Activated T-helper 17 cell treated with anti-CD3 and anti-CD28 coated beads, Interleukin-2, amount 50 U/mL, for 72 hours (primary cell): ENCODE results near the gene PDZD7. TPM values are rescaled to one million over a fixed set of nuclear protein-coding genes. Genes with fewer than 3 reads are reported as not detected.

Source experiments
- ATAC-seq: fragments of 150-1000 bp; cut with Tn5 transposase; replicated peaks from 2 replicates; pipeline ENCODE4 v1.10.0; 2021; ENCODE audit warnings: mild to moderate bottlenecking, moderate library complexity
- H3K27ac Mint-ChIP-seq: one replicate; pipeline ENCODE4 v1.8.0; 2022; ENCODE audit warnings: mixed read lengths
- H3K27me3 Mint-ChIP-seq: one replicate; pipeline ENCODE4 v1.8.0; 2022; ENCODE audit warnings: mixed read lengths
- H3K36me3 Mint-ChIP-seq: one replicate; pipeline ENCODE4 v1.8.0; 2022; ENCODE audit warnings: low read depth, mild to moderate bottlenecking, mixed read lengths
- H3K4me1 Mint-ChIP-seq: one replicate; pipeline ENCODE4 v1.8.0; 2022; ENCODE audit warnings: mixed read lengths
- H3K4me3 Mint-ChIP-seq: one replicate; pipeline ENCODE4 v1.8.0; 2022; ENCODE audit warnings: mild to moderate bottlenecking, mixed read lengths
- H3K9me3 Mint-ChIP-seq: one replicate; pipeline ENCODE4 v1.8.0; 2022; ENCODE audit warnings: mixed read lengths
- total RNA-seq, 2 donors: library from RNA; stranded (reverse); gene quantifications; one replicate each; pipeline ENCODE4 v1.2.3, GENCODE V29; 2022

Gene PDZD7
- 1 to 10 TPM in 1 of 2 donors, under 1 TPM in 1; 0.48 to 2.9 TPM for total RNA-seq

GRCh38 chr10:101031128-101031795, at the start of gene PDZD7, which contains the start of gene SFXN3:
TSS of gene PDZD7 (minus strand) at chr10:101031129. CDS start at chr10:101030219, 910 bp downstream.
TSS of gene SFXN3 (plus strand) at chr10:101031234. CDS start at chr10:101034695, 3,461 bp downstream.
- H3K9me3 Mint-ChIP-seq, result no peaks in the 10 kb centered on the region
- peak within 1 kb of the TSS; percentile 94 for H3K27ac Mint-ChIP-seq
- H3K27me3 Mint-ChIP-seq, result no peaks in the 10 kb centered on the region
- H3K36me3 Mint-ChIP-seq, result peaks cover 46% of the 10 kb centered on the region
- H3K4me3 Mint-ChIP-seq, result peak within 1 kb of the TSS; percentile 94
- peak; percentile 78 for ATAC-seq
- H3K4me1 Mint-ChIP-seq, result peaks cover 13% of the 10 kb centered on the region

GRCh38 chr10:101079874-101080273, 48.9 kb upstream of the PDZD7 start:
- Mint-ChIP-seq H3K4me3 (no peak overlapping the region), H3K27me3 (peaks cover 53% of the 10 kb centered on the region), H3K27ac (no peak overlapping the region), H3K9me3 (no peaks in the 10 kb centered on the region), H3K36me3 (no peaks in the 10 kb centered on the region), H3K4me1 (peaks cover 4% of the 10 kb centered on the region)
- ATAC-seq, result no peak

- Mint-ChIP-seq H3K27ac (no peak overlapping the region), H3K9me3 (no peaks in the 10 kb centered on the region), H3K4me1 (peaks cover 4% of the 10 kb centered on the region), H3K4me3 (no peak overlapping the region), H3K36me3 (no peaks in the 10 kb centered on the region), H3K27me3 (peaks cover 66% of the 10 kb centered on the region)
- ATAC-seq, result no peak
Measured at GRCh38 chr10:101076630-101077029, 45.7 kb upstream of the PDZD7 start.

- Mint-ChIP-seq H3K4me3 (no peak overlapping the region), H3K27ac (no peak overlapping the region), H3K36me3 (no peaks in the 10 kb centered on the region), H3K27me3 (peaks cover 61% of the 10 kb centered on the region), H3K4me1 (peaks cover 4% of the 10 kb centered on the region), H3K9me3 (no peaks in the 10 kb centered on the region)
- ATAC-seq, result peak; percentile 34
Measured at GRCh38 chr10:101075775-101076174, 44.8 kb upstream of the PDZD7 start.

GRCh38 chr10:101073631-101074030, 42.7 kb upstream of the PDZD7 start:
- Mint-ChIP-seq H3K4me1 (peaks cover 4% of the 10 kb centered on the region), H3K27me3 (peaks cover 50% of the 10 kb centered on the region), H3K4me3 (no peak overlapping the region), H3K27ac (no peak overlapping the region), H3K9me3 (no peaks in the 10 kb centered on the region), H3K36me3 (no peaks in the 10 kb centered on the region)
- no peak for ATAC-seq

GRCh38 chr10:101072923-101073322, 42.0 kb upstream of the PDZD7 start:
- Mint-ChIP-seq H3K27me3 (peaks cover 44% of the 10 kb centered on the region), H3K4me1 (peaks cover 4% of the 10 kb centered on the region), H3K36me3 (no peaks in the 10 kb centered on the region), H3K9me3 (no peaks in the 10 kb centered on the region), H3K27ac (no peak overlapping the region), H3K4me3 (no peak overlapping the region)
- no peak for ATAC-seq

- peaks cover 42% of the 10 kb centered on the region for H3K27me3 Mint-ChIP-seq
Measured at GRCh38 chr10:101071885-101072433, 41.0 kb upstream of the PDZD7 start.

GRCh38 chr10:101071267-101071884, 40.4 kb upstream of the PDZD7 start:
- Mint-ChIP-seq H3K4me3 (no peak overlapping the region), H3K27ac (no peak overlapping the region), H3K9me3 (no peaks in the 10 kb centered on the region), H3K4me1 (peaks cover 4% of the 10 kb centered on the region), H3K27me3 (peaks cover 38% of the 10 kb centered on the region), H3K36me3 (no peaks in the 10 kb centered on the region)
- no peak for ATAC-seq

More at GRCh38 chr10:101071885-101072433, 41.0 kb upstream of the PDZD7 start:
- H3K4me1 Mint-ChIP-seq, result peaks cover 4% of the 10 kb centered on the region
- no peaks in the 10 kb centered on the region for H3K9me3 Mint-ChIP-seq
- no peak overlapping the region for H3K4me3 Mint-ChIP-seq
- ATAC-seq, result no peak
- no peak overlapping the region for H3K27ac Mint-ChIP-seq
- H3K36me3 Mint-ChIP-seq, result no peaks in the 10 kb centered on the region

GRCh38 chr10:101070098-101070497, 39.2 kb upstream of the PDZD7 start:
- Mint-ChIP-seq H3K4me3 (no peak overlapping the region), H3K27me3 (peaks cover 34% of the 10 kb centered on the region), H3K27ac (no peak overlapping the region), H3K4me1 (no peaks in the 10 kb centered on the region), H3K36me3 (no peaks in the 10 kb centered on the region), H3K9me3 (no peaks in the 10 kb centered on the region)
- ATAC-seq, result no peak

GRCh38 chr10:101069441-101069840, 38.5 kb upstream of the PDZD7 start:
- Mint-ChIP-seq H3K9me3 (no peaks in the 10 kb centered on the region), H3K4me3 (no peak overlapping the region), H3K27me3 (peaks cover 39% of the 10 kb centered on the region)

GRCh38 chr10:101067356-101068083, 36.6 kb upstream of the PDZD7 start:
- no peaks in the 10 kb centered on the region for H3K4me1 Mint-ChIP-seq
- no peaks in the 10 kb centered on the region for H3K9me3 Mint-ChIP-seq
- H3K36me3 Mint-ChIP-seq, result no peaks in the 10 kb centered on the region
- peaks cover 29% of the 10 kb centered on the region for H3K27me3 Mint-ChIP-seq
- peak; percentile 84 for ATAC-seq
- H3K27ac Mint-ChIP-seq, result no peak overlapping the region
- peak overlapping the region; percentile 80 for H3K4me3 Mint-ChIP-seq

More at GRCh38 chr10:101069441-101069840, 38.5 kb upstream of the PDZD7 start:
- Mint-ChIP-seq H3K4me1 (no peaks in the 10 kb centered on the region), H3K36me3 (no peaks in the 10 kb centered on the region), H3K27ac (no peak overlapping the region)
- ATAC-seq, result no peak

GRCh38 chr10:101066896-101067355, 36.0 kb upstream of the PDZD7 start:
- H3K4me3 Mint-ChIP-seq, result peak overlapping the region; percentile 80
- no peaks in the 10 kb centered on the region for H3K9me3 Mint-ChIP-seq
- H3K27me3 Mint-ChIP-seq, result peaks cover 24% of the 10 kb centered on the region
- no peaks in the 10 kb centered on the region for H3K4me1 Mint-ChIP-seq
- no peaks in the 10 kb centered on the region for H3K36me3 Mint-ChIP-seq
- H3K27ac Mint-ChIP-seq, result no peak overlapping the region
- ATAC-seq, result no peak

- H3K4me3 Mint-ChIP-seq, result peak overlapping the region; percentile 80
- H3K36me3 Mint-ChIP-seq, result no peaks in the 10 kb centered on the region
- no peaks in the 10 kb centered on the region for H3K9me3 Mint-ChIP-seq
- H3K27me3 Mint-ChIP-seq, result peaks cover 22% of the 10 kb centered on the region
- ATAC-seq, result peak; percentile 43
- no peak overlapping the region for H3K27ac Mint-ChIP-seq
- H3K4me1 Mint-ChIP-seq, result no peaks in the 10 kb centered on the region
Measured at GRCh38 chr10:101066146-101066895, 35.4 kb upstream of the PDZD7 start.
